HepG2 (cell line): Measurements from ENCODE around the gene CBX2. TPM values are rescaled to one million over a fixed set of nuclear protein-coding genes. Genes with fewer than 3 reads are reported as not detected.

ENCODE experiments used
- ATF7-NPFF ChIP-seq: sonication (generic); formaldehyde crosslinking; IDR thresholded peaks from 2 replicates; pipeline ENCODE4 v1.8.1; 2023; ENCODE audit warnings: mild to moderate bottlenecking, low read depth, missing genetic modification reagents, moderate library complexity
- BRCA1 ChIP-seq: sonication (generic); formaldehyde crosslinking; IDR thresholded peaks from 2 replicates; pipeline ENCODE4 v1.4.0; 2020; ENCODE audit warnings: missing genetic modification reagents
- GZF1 ChIP-seq: sonication (generic); formaldehyde crosslinking; IDR thresholded peaks from 2 replicates; pipeline ENCODE4 v1.5.1; 2020; ENCODE audit warnings: mild to moderate bottlenecking, missing genetic modification reagents
- MAF1 ChIP-seq: sonication (generic); formaldehyde crosslinking; IDR thresholded peaks from 2 replicates; pipeline ENCODE4 v1.5.0; 2020; ENCODE audit warnings: missing genetic modification reagents, borderline replicate concordance
- MED8 ChIP-seq: sonication (generic); formaldehyde crosslinking; IDR thresholded peaks from 2 replicates; pipeline ENCODE4 v1.8.1; 2023; ENCODE audit warnings: mild to moderate bottlenecking, missing genetic modification reagents; ENCODE audit not compliant: insufficient replicate concordance
- MLLT10 ChIP-seq: sonication (generic); formaldehyde crosslinking; IDR thresholded peaks from 2 replicates; pipeline ENCODE4 v1.4.0; 2020; ENCODE audit warnings: missing genetic modification reagents
- MXD4 ChIP-seq: IDR thresholded peaks from 2 replicates; pipeline ENCODE4 v1.6.1; 2016; ENCODE audit warnings: mild to moderate bottlenecking, missing biosample characterization, missing genetic modification reagents
- NFATC3 ChIP-seq: sonication (generic); formaldehyde crosslinking; IDR thresholded peaks from 2 replicates; pipeline ENCODE4 v1.5.1; 2020; ENCODE audit warnings: mild to moderate bottlenecking, missing genetic modification reagents
- NFKBIZ ChIP-seq: IDR thresholded peaks from 2 replicates; pipeline ENCODE4 v1.6.1; 2018; ENCODE audit warnings: missing genetic modification reagents, missing compliant biosample characterization
- PHF20 ChIP-seq: sonication (generic); formaldehyde crosslinking; IDR thresholded peaks from 2 replicates; pipeline ENCODE4 v1.5.0; 2020; ENCODE audit warnings: mild to moderate bottlenecking, missing genetic modification reagents
- PHF8 ChIP-seq: sonication (generic); formaldehyde crosslinking; IDR thresholded peaks from 2 replicates; pipeline ENCODE4 v1.5.0; 2020; ENCODE audit warnings: missing genetic modification reagents
- SKI ChIP-seq: fragments of 450-650 bp; IDR thresholded peaks from one replicate; pipeline ENCODE4 v1.6.1; 2018; ENCODE audit warnings: mild to moderate bottlenecking; ENCODE audit not compliant: partially characterized antibody
- SNAPC2 ChIP-seq: sonication (generic); formaldehyde crosslinking; IDR thresholded peaks from 2 replicates; pipeline ENCODE4 v1.8.1; 2022; ENCODE audit warnings: mild to moderate bottlenecking, missing genetic modification reagents
- TBX3 ChIP-seq: fragments of 450-650 bp; IDR thresholded peaks from 2 replicates; pipeline ENCODE4 v1.6.1; 2017; ENCODE audit warnings: antibody characterized with exemption, mild to moderate bottlenecking, inconsistent platforms, borderline replicate concordance
- U2AF2 ChIP-seq: fragments of 200-400 bp; formaldehyde crosslinking; IDR thresholded peaks from 2 replicates; pipeline ENCODE4 v1.6.1; 2017; ENCODE audit warnings: low read depth, mild to moderate bottlenecking, low read length
- ZBTB3 ChIP-seq: sonication (generic); formaldehyde crosslinking; IDR thresholded peaks from 2 replicates; pipeline ENCODE4 v1.4.0; 2020; ENCODE audit warnings: low read depth, mild to moderate bottlenecking, moderate library complexity, missing genetic modification reagents, borderline replicate concordance
- ZBTB42 ChIP-seq: sonication (generic); formaldehyde crosslinking; IDR thresholded peaks from 2 replicates; pipeline ENCODE4 v1.5.0; 2020; ENCODE audit warnings: mild to moderate bottlenecking, missing genetic modification reagents
- ZNF235 ChIP-seq: sonication (generic); formaldehyde crosslinking; IDR thresholded peaks from 2 replicates; pipeline ENCODE4 v1.8.1; 2023; ENCODE audit warnings: mild to moderate bottlenecking, missing genetic modification reagents, borderline replicate concordance
- ZNF253 ChIP-seq: sonication (generic); formaldehyde crosslinking; IDR thresholded peaks from 2 replicates; pipeline ENCODE4 v1.8.0; 2022; ENCODE audit warnings: mild to moderate bottlenecking, missing genetic modification reagents, borderline replicate concordance
- ZNF274 ChIP-seq: sonication (generic); formaldehyde crosslinking; IDR thresholded peaks from 2 replicates; pipeline ENCODE4 v1.5.1; 2020; ENCODE audit warnings: mild to moderate bottlenecking, missing genetic modification reagents
- ZNF558 ChIP-seq: sonication (generic); formaldehyde crosslinking; IDR thresholded peaks from 2 replicates; pipeline ENCODE4 v1.9.0; 2022; ENCODE audit warnings: mild to moderate bottlenecking, missing genetic modification reagents, borderline replicate concordance
- ZNF614 ChIP-seq: IDR thresholded peaks from 2 replicates; pipeline ENCODE4 v1.6.1; 2018; ENCODE audit warnings: missing biosample characterization, missing genetic modification reagents, inconsistent platforms, borderline replicate concordance
- ZNF629 ChIP-seq: sonication (generic); formaldehyde crosslinking; conservative IDR thresholded peaks from 2 replicates; pipeline ENCODE4 v1.5.0; 2020; ENCODE audit warnings: missing genetic modification reagents
- ZNF761 ChIP-seq: sonication (generic); formaldehyde crosslinking; conservative IDR thresholded peaks from 2 replicates; pipeline ENCODE4 v1.4.0; 2020; ENCODE audit warnings: mild to moderate bottlenecking, missing genetic modification reagents
- ZSCAN12 ChIP-seq: sonication (generic); formaldehyde crosslinking; IDR thresholded peaks from 2 replicates; pipeline ENCODE4 v1.9.0; 2021; ENCODE audit warnings: mild to moderate bottlenecking, missing genetic modification reagents
- polyA plus RNA-seq, 8 experiments: library from polyadenylated mRNA; depleted of rRNA in 3 of 8; stranded (reverse) in 7 of 8; unstranded in 1 of 8; fragments of >200 nt; fragmentation: Illumina TruSeq in 4 of 8; extraction: Trizol in 4 of 8; gene quantifications; 2 replicates each; pipeline versions ENCODE4 v1.2.1 to v1.2.3, GENCODE V29; 2011 to 2016; ENCODE audit warnings: low read depth in 4 of 8, missing spikeins in 1 of 8, mixed read lengths in 1 of 8; ENCODE audit not compliant: insufficient read depth in 1 of 8
- total RNA-seq, 5 experiments: library from RNA; depleted of rRNA; stranded (reverse); fragments of >200 nt; fragmentation: Illumina TruSeq; extraction: Trizol; gene quantifications; 2 replicates each; pipeline ENCODE4 v1.2.3, GENCODE V29; 2016; ENCODE audit warnings: low read depth in 1 of 5
- TF ChIP-seq, protein P1 (sequence below): sonication (generic); formaldehyde crosslinking; IDR thresholded peaks from 2 replicates; pipeline ENCODE4 v1.4.0; 2020; ENCODE audit warnings: mild to moderate bottlenecking, missing genetic modification reagents
- TF ChIP-seq, protein P2 (sequence below): sonication (generic); formaldehyde crosslinking; IDR thresholded peaks from 2 replicates; pipeline ENCODE4 v1.5.0; 2020; ENCODE audit warnings: missing genetic modification reagents
- TF ChIP-seq, protein P3 (sequence below): sonication (generic); formaldehyde crosslinking; IDR thresholded peaks from 2 replicates; pipeline ENCODE4 v1.8.0; 2022; ENCODE audit warnings: missing genetic modification reagents, mild to moderate bottlenecking, moderate library complexity, borderline replicate concordance

Gene CBX2
- total and polyA plus RNA-seq, 2 of the 13 experiments (the other 11 are each of a cell fraction or from before 2014, with no cell fraction given): 14.5 to 31.1 TPM

DNA sequence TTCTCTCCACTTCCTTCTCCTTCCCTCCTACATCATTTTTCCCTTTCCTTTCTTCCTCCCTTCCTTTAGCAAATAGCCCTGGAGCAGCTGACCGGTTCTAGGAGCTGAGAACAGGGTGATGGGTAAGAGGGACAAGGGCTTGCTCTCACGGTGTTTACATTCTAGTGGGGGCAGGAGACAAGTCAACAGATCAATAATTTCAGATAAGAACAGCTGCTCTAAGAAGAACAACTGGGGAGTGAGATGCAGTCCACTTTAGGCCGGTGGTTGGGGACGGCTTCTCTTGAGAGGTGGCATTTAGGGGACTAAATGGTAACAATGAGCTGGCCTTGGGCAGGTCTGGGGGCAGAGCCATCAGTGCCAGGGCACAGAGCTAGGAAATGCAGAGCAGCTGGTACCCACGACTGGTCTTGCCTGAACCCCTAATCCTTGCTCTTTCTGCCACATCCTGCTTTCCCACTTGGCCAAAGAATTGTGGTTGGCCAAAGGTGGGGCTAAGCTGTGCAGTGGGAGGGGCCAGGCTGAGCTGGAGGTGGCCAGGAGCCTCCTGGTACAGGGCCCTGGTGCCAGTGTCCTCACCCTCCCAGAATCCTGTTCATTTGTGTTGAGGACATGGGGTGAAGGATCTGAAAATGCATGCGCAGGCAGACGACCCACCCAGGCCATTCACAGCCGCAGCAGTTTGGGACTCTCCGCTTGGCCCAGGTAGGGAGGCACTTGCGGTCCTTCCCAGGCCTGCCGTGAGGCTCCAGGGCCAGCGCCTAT, 43.6 kb downstream of the CBX2 start (continued):
- TF ChIP-seq, protein P1, sequence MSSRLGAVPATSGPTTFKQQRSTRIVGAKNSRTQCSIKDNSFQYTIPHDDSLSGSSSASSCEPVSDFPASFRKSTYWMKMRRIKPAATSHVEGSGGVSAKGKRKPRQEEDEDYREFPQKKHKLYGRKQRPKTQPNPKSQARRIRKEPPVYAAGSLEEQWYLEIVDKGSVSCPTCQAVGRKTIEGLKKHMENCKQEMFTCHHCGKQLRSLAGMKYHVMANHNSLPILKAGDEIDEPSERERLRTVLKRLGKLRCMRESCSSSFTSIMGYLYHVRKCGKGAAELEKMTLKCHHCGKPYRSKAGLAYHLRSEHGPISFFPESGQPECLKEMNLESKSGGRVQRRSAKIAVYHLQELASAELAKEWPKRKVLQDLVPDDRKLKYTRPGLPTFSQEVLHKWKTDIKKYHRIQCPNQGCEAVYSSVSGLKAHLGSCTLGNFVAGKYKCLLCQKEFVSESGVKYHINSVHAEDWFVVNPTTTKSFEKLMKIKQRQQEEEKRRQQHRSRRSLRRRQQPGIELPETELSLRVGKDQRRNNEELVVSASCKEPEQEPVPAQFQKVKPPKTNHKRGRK: no peak
- TF ChIP-seq ZBTB3 (CRISPR knock-in tag) (no peak), PHF20 (CRISPR knock-in tag) (no peak), ZNF614 (CRISPR knock-in tag) (peak; percentile 85), MXD4 (CRISPR knock-in tag) (0 out of 2 replicates have a peak, but pooled peaks have one; percentile 31), NFATC3 (CRISPR knock-in tag) (no peak), MAF1 (no peak), ZNF761 (CRISPR knock-in tag) (no peak), U2AF2 (no peak), ZSCAN12 (no peak), PHF8 (CRISPR knock-in tag) (peak; percentile 47; the same call in 1 of the 2 replicates), SKI (peak; percentile 43), ZNF235 (no peak), ZNF274 (no peak), ZBTB42 (CRISPR knock-in tag) (peak; percentile 95), TBX3 (no peak), NFKBIZ (CRISPR knock-in tag) (peak; percentile 84; the same call in 1 of the 2 replicates), MED8 (CRISPR knock-in tag) (no peak), ZNF629 (CRISPR knock-in tag) (peak; percentile 46; the same call in 1 of the 2 replicates), ZNF253 (no peak), MLLT10 (CRISPR knock-in tag) (no peak), ZNF558 (no peak), GZF1 (CRISPR knock-in tag) (no peak), ATF7-NPFF (CRISPR knock-in tag) (no peak), BRCA1 (CRISPR knock-in tag) (no peak), SNAPC2 (CRISPR knock-in tag) (no peak)
- TF ChIP-seq, protein P2, sequence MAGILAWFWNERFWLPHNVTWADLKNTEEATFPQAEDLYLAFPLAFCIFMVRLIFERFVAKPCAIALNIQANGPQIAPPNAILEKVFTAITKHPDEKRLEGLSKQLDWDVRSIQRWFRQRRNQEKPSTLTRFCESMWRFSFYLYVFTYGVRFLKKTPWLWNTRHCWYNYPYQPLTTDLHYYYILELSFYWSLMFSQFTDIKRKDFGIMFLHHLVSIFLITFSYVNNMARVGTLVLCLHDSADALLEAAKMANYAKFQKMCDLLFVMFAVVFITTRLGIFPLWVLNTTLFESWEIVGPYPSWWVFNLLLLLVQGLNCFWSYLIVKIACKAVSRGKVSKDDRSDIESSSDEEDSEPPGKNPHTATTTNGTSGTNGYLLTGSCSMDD: no peak
- TF ChIP-seq, protein P3, sequence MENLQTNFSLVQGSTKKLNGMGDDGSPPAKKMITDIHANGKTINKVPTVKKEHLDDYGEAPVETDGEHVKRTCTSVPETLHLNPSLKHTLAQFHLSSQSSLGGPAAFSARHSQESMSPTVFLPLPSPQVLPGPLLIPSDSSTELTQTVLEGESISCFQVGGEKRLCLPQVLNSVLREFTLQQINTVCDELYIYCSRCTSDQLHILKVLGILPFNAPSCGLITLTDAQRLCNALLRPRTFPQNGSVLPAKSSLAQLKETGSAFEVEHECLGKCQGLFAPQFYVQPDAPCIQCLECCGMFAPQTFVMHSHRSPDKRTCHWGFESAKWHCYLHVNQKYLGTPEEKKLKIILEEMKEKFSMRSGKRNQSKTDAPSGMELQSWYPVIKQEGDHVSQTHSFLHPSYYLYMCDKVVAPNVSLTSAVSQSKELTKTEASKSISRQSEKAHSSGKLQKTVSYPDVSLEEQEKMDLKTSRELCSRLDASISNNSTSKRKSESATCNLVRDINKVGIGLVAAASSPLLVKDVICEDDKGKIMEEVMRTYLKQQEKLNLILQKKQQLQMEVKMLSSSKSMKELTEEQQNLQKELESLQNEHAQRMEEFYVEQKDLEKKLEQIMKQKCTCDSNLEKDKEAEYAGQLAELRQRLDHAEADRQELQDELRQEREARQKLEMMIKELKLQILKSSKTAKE (CRISPR knock-in tag): peak; percentile 82
